Glomerular visceral epithelial cell (primary cell): Measurements from ENCODE around the gene MTR.

Experiments used
- DNase-seq: peaks from one replicate; pipeline ENCODE4 v3.0.0-alpha.2; 2016; ENCODE audit errors: extremely low spot score

The MTR gene

GRCh38 chr1:236779312-236779711 is 15.8 kb upstream of the MTR start:
- no peak for DNase-seq

GRCh38 chr1:236785477-236785876 is 9.6 kb upstream of the MTR start:
- no peak for DNase-seq

GRCh38 chr1:236786453-236786852 is 8.6 kb upstream of the MTR start:
- DNase-seq, result no peak

GRCh38 chr1:236794585-236795034 is 482 bp upstream of the MTR start:
- DNase-seq, result no peak

GRCh38 chr1:236795757-236796667 is 920 bp downstream of the MTR start:
- DNase-seq, result peak; percentile 37

- no peak for DNase-seq
These were observed 3.9 kb downstream of the MTR start for GRCh38 chr1:236799001-236799400.

- DNase-seq, result peak; percentile 10
These were observed 5.0 kb downstream of the MTR start for GRCh38 chr1:236800002-236800620.

GRCh38 chr1:236800623-236801022 is 5.5 kb downstream of the MTR start:
- DNase-seq, result no peak

- no peak for DNase-seq
These were observed 7.2 kb downstream of the MTR start for GRCh38 chr1:236802264-236802663.

GRCh38 chr1:236806634-236807033 is 11.5 kb downstream of the MTR start:
- DNase-seq, result no peak

GRCh38 chr1:236808005-236808404 is 12.9 kb downstream of the MTR start:
- no peak for DNase-seq

GRCh38 chr1:236808564-236809130 is 13.6 kb downstream of the MTR start:
- no peak for DNase-seq

GRCh38 chr1:236809148-236809547 is 14.1 kb downstream of the MTR start:
- no peak for DNase-seq

GRCh38 chr1:236810018-236810417 is 14.9 kb downstream of the MTR start:
- DNase-seq, result no peak

GRCh38 chr1:236812334-236813030 is 17.4 kb downstream of the MTR start:
- DNase-seq, result no peak

- no peak for DNase-seq
These were observed 20.8 kb downstream of the MTR start for GRCh38 chr1:236815941-236816340.

GRCh38 chr1:236819856-236820255 is 24.8 kb downstream of the MTR start:
- DNase-seq, result no peak

- no peak for DNase-seq
These were observed 26.1 kb downstream of the MTR start for GRCh38 chr1:236821091-236821627.

- no peak for DNase-seq
These were observed 28.5 kb downstream of the MTR start for GRCh38 chr1:236823559-236823958.

GRCh38 chr1:236829085-236829484 is 34.0 kb downstream of the MTR start:
- no peak for DNase-seq

- DNase-seq, result no peak
These were observed 35.0 kb downstream of the MTR start for GRCh38 chr1:236830116-236830515.

- no peak for DNase-seq
These were observed 35.5 kb downstream of the MTR start for GRCh38 chr1:236830560-236830959.
